ENCODE results near the gene COA5. TPM values are rescaled to one million over a fixed set of nuclear protein-coding genes. Genes with fewer than 3 reads are reported as not detected.

The COA5 gene
- total and polyA plus RNA-seq, 2 experiments from 2014 or later, result 48.8 to 58.4 TPM

DNA sequence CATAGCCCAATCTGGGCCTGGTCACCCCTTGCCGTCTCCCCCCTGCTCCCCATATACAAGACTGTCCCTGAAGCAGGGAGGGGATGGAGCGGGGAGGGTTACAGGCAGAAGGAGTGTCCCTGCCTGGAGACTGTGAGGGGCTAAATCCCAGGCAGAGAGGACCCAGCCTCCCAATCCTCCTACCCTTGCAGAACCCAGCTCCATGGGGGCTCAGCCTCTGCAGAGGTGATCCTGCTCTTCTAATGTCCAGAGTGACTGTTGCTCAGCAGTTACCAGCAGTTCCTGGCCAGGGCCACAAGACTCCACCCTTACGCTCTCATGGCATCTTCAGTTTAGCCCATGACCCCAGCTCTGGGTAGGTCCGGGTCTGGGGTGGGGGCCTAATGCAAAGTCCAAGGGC lies 58.1 kb downstream of the COA5 start:
- H3K4me1 ChIP-seq (ENCODE audit: insufficient read depth), result no peaks in the 10 kb centered on the region
- no peaks in the 10 kb centered on the region for H3K79me2 ChIP-seq
- no peak overlapping the region for H3K4me3 ChIP-seq
- no peak for DNase-seq (ENCODE audit: low spot score)
- H4K20me1 ChIP-seq (ENCODE audit: insufficient read depth, poor library complexity, severe bottlenecking), result no peaks in the 10 kb centered on the region
- no peaks in the 10 kb centered on the region for H3K27me3 ChIP-seq
- no peaks in the 10 kb centered on the region for H3K36me3 ChIP-seq (replicated peaks; ENCODE audit: insufficient read depth, low read depth)
- H3K27ac ChIP-seq, result no peak overlapping the region
- H3K9me2 ChIP-seq (replicated peaks; ENCODE audit: insufficient read depth), result no peaks in the 10 kb centered on the region
- TF ChIP-seq EZH2 (IDR thresholded peaks at IDR 0.05; ENCODE audit: borderline replicate concordance) (no peak), EZH2phosphoT487 (IDR thresholded peaks at IDR 0.05; ENCODE audit: low read depth, severe bottlenecking, unreplicated experiment) (no peak)
- TF ChIP-seq, protein P1, sequence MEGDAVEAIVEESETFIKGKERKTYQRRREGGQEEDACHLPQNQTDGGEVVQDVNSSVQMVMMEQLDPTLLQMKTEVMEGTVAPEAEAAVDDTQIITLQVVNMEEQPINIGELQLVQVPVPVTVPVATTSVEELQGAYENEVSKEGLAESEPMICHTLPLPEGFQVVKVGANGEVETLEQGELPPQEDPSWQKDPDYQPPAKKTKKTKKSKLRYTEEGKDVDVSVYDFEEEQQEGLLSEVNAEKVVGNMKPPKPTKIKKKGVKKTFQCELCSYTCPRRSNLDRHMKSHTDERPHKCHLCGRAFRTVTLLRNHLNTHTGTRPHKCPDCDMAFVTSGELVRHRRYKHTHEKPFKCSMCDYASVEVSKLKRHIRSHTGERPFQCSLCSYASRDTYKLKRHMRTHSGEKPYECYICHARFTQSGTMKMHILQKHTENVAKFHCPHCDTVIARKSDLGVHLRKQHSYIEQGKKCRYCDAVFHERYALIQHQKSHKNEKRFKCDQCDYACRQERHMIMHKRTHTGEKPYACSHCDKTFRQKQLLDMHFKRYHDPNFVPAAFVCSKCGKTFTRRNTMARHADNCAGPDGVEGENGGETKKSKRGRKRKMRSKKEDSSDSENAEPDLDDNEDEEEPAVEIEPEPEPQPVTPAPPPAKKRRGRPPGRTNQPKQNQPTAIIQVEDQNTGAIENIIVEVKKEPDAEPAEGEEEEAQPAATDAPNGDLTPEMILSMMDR (IDR thresholded peaks at IDR 0.05; ENCODE audit: poor library complexity), result no peak
- no peaks in the 10 kb centered on the region for H3K9me3 ChIP-seq (ENCODE audit: low read depth)
- no peak overlapping the region for H3K4me2 ChIP-seq
- no peak overlapping the region for H2AFZ ChIP-seq
- 97% methylated on average over 4 of the region's 4 CpGs for WGBS (ENCODE audit: low lambda C conversion rate, missing lambda C conversion rate)

Other genes with a start within 250 kb of the COA5 start
- 9.2 and 13.1 TPM in 2 replicates for gene INPP4A, start 163.7 kb downstream of the COA5 start, total RNA-seq
- 6.2 and 7.9 TPM in 2 replicates for gene INPP4A, start 163.7 kb downstream of the COA5 start, polyA plus RNA-seq
- 64.9 and 80.0 TPM in 2 replicates for gene UNC50, start 77 bp upstream of the COA5 start, total RNA-seq
- gene UNC50, start 77 bp upstream of the COA5 start, polyA plus RNA-seq, result 78.8 and 80.4 TPM in 2 replicates
- gene MGAT4A, start 122.6 kb upstream of the COA5 start, total RNA-seq, result 21.6 and 22.2 TPM in 2 replicates
- 10.1 and 10.5 TPM in 2 replicates for gene MGAT4A, start 122.6 kb upstream of the COA5 start, polyA plus RNA-seq